NCI-H2171 treated with DMSO at 0.1 percent for 48 hours (cell line): Measurements from ENCODE around the gene BDKRB1.
A peak's percentile ranks its signal among the peaks of the same experiment; 100 is the strongest.

Experiments used
- DNase-seq: peaks from one replicate; lab custom pipeline; 2025; lab: John Stamatoyannopoulos, UW

Gene BDKRB1

GRCh38 chr14:96255501-96256366, at the start of gene BDKRB1:
Gene BDKRB1 (plus strand): TSS chr14:96256210. CDS start chr14:96263683, 7,473 bp downstream.
- DNase-seq: no peak

DNA sequence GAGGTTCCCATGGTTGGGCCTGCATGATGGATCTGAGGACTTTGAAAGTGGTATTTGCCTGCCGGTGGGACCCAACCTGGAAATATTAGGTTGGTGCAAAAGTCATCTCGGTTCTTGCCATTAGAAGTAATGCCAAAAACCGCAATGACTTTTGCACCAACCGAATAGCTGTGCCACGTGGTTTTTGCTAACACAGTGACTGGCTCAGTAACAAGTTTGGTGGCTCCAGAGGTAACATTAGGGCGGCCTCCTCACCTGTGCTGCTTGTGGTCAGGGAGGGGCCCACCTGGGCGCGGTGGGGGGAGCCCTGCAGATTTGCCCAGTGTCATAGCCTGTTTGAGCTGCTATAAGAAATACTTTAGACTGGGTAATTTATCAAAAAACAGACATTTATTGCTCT, 49.5 kb upstream of the BDKRB1 start:
- DNase-seq: no peak

GRCh38 chr14:96207686-96208085, 48.3 kb upstream of the BDKRB1 start:
- DNase-seq: no peak

- DNase-seq: no peak
Observed at GRCh38 chr14:96208739-96209138, 47.3 kb upstream of the BDKRB1 start.

DNA sequence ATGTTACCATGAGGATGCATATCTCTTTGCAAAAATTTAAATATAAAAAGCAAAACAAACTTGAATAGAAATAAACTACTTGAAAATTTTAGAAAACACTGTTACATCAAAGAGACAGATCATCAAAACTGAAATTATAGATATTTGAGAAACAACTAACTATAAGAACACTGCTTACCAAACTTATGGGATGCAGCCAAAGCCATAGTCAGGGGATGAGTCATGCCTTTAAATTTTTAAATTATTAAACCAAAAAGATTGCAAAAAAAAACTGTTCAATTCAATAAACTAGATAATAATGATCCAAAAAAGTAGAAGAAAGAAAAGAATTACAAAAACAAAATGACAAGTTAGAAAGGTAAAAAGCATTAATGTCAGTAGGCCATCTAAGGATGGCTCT, 43.9 kb upstream of the BDKRB1 start:
- no peak for DNase-seq

- DNase-seq: no peak
Observed at GRCh38 chr14:96212896-96213295, 43.1 kb upstream of the BDKRB1 start.

- DNase-seq: no peak
Observed at GRCh38 chr14:96213871-96214465, 42.0 kb upstream of the BDKRB1 start.

DNA sequence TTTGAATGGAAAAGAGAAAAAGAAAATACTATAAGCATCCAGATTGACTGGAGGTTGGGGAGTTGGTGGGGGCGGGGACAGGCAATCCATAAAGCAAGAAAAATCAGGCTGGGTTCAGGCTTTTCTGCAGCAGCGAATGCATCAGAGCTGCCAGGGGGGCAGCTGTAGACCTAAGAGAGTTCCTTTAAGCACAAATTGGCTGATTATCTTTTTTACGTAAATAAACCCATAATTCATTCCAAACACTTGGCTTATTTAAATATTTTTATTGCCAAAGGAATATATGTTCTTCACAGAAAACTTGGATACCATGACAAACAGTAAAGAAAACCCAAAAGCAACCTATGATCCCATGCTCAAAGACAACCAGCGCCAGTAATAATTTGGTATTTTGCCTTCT, 41.2 kb upstream of the BDKRB1 start:
- no peak for DNase-seq

GRCh38 chr14:96215452-96216244, 40.4 kb upstream of the BDKRB1 start:
- DNase-seq: peak; percentile 30

DNA sequence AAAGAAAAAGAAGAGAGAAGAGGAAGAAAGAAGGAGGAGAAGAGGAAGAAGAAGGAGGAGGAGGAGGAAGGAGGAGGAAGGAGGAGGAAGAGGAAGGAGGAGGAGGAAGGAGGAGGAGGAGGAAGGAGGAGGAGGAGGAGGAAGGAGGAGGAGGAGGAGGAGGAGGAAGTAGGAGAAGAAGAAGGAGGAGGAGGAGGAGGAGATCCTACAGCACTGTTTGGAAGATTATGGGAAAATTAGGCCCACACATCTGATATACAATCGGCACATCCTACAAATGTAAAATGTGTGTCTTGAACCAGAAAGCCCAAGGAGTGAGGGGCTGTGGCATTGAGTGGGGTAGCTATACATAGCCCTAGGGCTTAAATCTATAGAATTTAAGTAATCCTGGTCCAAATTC, 39.4 kb upstream of the BDKRB1 start:
- no peak for DNase-seq

GRCh38 chr14:96217376-96217913, 38.6 kb upstream of the BDKRB1 start:
- DNase-seq: no peak

DNA sequence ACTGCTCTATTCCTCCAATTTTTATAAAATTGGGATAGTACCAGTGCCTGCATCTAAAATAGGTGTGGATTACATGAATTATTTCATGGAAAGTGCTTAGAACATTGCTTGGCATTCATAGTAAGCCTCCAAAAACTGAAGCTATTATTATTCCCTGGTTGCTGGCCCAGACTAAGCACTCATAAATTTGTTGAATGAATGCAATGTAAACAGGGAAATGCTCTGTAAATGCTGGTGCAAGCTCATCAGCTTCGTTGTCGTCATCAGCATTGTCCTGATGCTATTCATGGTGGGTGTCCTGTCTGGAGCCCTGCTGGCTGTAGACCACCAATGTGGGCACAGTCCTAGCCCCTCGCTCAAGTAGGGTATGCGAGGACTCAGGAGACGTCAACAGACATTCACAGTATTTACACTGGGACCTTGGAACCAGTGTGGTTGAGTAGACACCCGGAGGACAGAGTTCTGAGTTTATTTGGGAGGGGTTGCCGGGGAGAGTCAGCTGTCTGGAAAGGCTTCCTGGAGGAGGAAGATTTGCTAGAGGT, 34.8 kb upstream of the BDKRB1 start:
- no peak for DNase-seq

- DNase-seq: no peak
Observed at GRCh38 chr14:96221841-96222240, 34.2 kb upstream of the BDKRB1 start.

- no peak for DNase-seq
Observed at GRCh38 chr14:96224480-96225096, 31.4 kb upstream of the BDKRB1 start.

- no peak for DNase-seq
Observed at GRCh38 chr14:96225213-96225612, 30.8 kb upstream of the BDKRB1 start.

DNA sequence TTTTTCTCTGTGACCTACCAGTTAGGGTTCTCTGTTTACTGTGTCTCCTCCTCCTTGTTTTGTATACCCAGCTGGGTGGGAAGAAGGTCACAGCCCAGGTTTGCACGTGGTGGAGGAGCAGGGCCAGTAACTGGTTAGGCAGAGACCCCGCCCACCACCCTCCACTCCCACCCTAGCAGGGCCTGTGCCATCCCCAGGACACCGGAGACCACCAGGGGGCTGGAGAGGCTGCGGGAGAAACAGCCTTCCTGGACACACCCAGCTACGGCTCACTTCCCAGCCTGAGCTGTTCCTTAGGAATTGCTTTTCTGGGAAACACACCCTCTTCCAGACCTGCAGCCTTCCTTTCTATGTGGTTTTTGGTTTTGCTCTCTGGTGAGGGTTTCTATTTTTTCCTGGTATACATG, 30.3 kb upstream of the BDKRB1 start:
- DNase-seq: no peak

- no peak for DNase-seq
Observed at GRCh38 chr14:96227428-96227827, 28.6 kb upstream of the BDKRB1 start.

DNA sequence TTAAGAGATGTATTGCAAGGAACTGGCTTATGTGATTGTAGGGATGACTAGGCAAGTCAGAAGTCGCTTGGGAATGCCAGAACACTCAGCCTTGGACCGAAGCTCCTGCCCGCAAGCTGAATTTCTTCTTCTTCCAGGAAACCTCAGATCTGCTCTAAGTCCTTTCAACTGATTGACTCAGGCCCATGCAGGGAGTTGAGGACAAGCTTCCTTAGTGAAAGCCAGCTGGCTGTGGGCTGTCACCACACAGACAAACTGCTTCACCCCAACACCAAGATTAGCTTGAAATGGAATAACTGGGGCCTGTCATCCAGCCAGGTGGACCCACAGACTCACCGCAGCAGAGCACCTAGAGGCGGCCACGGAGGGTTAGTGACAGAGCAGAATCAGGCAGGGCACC, 26.7 kb upstream of the BDKRB1 start:
- no peak for DNase-seq

DNA sequence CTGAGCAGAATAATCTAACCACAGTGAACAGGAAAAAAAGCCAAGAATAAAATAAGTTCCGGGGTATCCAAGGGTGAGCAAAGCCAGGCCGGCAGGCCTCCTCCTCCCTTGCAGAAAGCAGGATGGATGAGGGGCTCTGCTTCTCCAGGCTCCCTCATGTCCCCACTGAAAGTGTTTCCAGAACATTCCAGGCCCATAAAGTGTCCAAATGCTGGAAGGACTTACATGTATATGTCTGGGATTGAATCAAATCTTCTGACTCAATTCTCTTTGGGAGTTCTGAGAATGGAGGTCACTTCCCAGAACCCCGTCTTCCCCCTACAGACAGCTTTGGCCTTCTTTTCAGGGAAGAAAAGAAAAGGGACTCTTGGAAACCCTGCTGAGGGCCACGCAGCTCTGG, 25.0 kb upstream of the BDKRB1 start:
- no peak for DNase-seq

- peak; percentile 83 for DNase-seq
Observed at GRCh38 chr14:96231526-96232130, 24.4 kb upstream of the BDKRB1 start.

DNA sequence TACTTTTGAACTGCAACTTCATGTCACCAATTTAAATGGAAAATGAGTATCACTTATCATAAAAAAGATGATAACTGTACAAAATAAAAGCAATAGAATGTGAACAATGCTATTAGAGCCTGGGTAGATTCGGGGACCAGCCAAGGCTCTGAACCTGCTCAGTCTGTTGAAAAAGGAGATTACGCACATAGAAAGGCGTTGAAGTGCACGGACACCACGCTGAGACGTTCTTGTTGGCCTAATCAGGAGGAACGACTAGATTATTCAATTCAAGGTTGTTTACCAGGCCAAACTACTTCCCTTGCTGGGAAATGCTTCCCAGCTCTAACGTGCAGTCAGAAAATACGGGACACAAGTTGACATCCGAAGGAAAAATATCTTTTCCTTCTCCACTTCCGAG, 23.5 kb upstream of the BDKRB1 start:
- DNase-seq: no peak
